Upper lobe of left lung (tissue), 4 donors: ENCODE measurements around the gene PRKAR2B.

Source experiments
- EP300 ChIP-seq, 4 donors: sonication (generic); formaldehyde crosslinking; IDR thresholded peaks; one replicate each; pipeline ENCODE4 v1.5.1; 2017; ENCODE audit warnings: antibody characterized with exemption in 4 of 4, control low read depth in 2 of 4
- POLR2A ChIP-seq, 4 donors: fragments of 450-650 bp; IDR thresholded peaks; one replicate each; pipeline ENCODE4 v1.5.1; 2016 to 2017; ENCODE audit warnings: antibody characterized with exemption in 4 of 4, mild to moderate bottlenecking in 2 of 4
- POLR2AphosphoS5 ChIP-seq, 2 donors: sonication (generic); formaldehyde crosslinking; IDR thresholded peaks; one replicate each; pipeline ENCODE4 v1.5.1; 2017; ENCODE audit warnings: antibody characterized with exemption in 2 of 2
- TF ChIP-seq, protein P1 (sequence below), 6 experiments: fragments of 450-650 bp in 4 of 6; fragments of 200-600 bp in 2 of 6; sonication (generic) in 2 of 6; IDR thresholded peaks; one replicate each; pipeline ENCODE4 v1.5.1; 2016 to 2019; ENCODE audit warnings: antibody characterized with exemption in 6 of 6

GRCh38 chr7:107206706-107207105 lies 162.2 kb downstream of the PRKAR2B start:
- TF ChIP-seq, protein P1, sequence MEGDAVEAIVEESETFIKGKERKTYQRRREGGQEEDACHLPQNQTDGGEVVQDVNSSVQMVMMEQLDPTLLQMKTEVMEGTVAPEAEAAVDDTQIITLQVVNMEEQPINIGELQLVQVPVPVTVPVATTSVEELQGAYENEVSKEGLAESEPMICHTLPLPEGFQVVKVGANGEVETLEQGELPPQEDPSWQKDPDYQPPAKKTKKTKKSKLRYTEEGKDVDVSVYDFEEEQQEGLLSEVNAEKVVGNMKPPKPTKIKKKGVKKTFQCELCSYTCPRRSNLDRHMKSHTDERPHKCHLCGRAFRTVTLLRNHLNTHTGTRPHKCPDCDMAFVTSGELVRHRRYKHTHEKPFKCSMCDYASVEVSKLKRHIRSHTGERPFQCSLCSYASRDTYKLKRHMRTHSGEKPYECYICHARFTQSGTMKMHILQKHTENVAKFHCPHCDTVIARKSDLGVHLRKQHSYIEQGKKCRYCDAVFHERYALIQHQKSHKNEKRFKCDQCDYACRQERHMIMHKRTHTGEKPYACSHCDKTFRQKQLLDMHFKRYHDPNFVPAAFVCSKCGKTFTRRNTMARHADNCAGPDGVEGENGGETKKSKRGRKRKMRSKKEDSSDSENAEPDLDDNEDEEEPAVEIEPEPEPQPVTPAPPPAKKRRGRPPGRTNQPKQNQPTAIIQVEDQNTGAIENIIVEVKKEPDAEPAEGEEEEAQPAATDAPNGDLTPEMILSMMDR (IDR thresholded peaks at IDR 0.05): no peak
- TF ChIP-seq EP300 (IDR thresholded peaks at IDR 0.05): no peak
- TF ChIP-seq POLR2A (IDR thresholded peaks at IDR 0.05): no peak
- no peak for TF ChIP-seq POLR2AphosphoS5 (IDR thresholded peaks at IDR 0.05)
